GM18507 (cell line): ENCODE measurements around the gene TAPT1.

Experiments used
- DNase-seq: peaks from one replicate; pipeline ENCODE4 v3.0.0; 2011; ENCODE audit warnings: low read depth; ENCODE audit not compliant: insufficient read length; ENCODE audit errors: extremely low spot score
- FAIRE-seq: peaks from 2 replicates; lab custom pipeline; 2011; peaks lifted over from hg19 to GRCh38; lab: Jason Lieb, UNC

TAPT1 gene

DNA sequence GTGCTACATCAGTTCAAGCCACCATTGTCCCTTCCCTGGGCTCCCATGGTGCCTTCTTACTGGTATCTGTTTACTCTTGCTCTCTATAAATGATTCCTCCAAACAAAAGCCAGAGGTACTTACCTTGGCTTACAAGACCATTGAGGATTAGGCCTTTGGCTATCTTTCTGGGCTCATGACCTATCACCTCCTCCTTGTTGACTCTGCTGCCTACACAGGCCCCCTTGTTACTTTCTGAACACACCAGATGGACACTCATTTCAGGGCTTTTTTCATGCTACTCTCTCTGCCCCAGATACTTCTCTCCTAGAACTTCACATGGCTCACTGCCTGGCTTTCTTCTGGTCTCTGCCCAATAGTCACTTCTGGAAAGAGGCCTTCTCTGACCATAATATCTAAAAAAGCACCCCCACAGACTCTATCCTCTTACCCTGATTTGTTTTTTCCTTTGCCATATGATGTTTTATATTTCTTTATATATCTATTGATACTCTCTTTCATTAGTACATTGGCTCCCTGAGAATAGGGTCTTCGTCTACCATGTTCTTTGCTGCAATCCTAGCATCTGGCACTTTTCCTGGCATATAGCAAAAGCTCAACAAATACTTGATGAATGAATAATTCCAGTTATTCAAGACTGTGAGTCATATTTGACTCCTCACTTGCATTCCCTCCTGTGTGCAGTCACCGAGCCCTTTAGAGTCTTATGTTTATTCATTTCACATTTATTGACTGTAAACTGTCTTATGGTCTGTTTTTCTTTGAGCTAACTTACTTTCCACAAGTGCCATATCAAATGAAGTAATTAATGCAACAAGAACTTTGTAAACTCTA, 27.1 kb upstream of the TAPT1 start:
- FAIRE-seq (no peak), DNase-seq (no peak)

DNA sequence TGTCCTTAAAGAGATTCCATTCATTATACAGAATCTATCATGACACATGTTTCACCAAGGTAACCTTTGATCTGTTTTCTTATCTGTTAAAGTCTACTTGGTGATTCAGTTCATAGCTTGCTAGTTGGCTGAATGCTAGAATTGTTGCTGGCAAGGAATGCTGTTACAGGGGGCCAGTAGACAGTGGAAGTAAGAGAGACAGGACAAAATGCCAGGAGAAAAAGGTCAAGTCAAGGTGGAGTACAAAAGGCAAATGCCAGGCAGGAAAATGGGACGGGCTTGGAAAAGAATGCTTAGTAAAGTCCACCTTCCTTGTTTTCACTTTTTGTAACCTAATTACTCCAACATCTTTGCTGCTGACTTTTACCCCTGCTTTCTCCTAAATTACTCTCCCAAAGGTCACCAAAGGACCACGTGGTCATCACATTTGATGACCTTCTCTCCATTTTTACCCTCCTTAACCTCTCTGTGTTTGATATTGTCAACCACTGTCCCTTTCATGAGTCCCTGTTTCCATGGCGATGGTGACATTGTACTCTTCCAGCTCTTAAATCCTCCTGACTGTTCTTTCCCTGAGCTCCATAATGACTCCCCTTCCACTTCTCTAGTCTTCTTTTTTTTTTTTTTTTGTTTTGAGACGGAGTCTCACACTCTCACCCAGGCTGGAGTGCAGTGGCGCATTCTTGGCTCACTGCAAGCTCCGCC, 24.5 kb upstream of the TAPT1 start:
- DNase-seq (no peak), FAIRE-seq (no peak)

DNA sequence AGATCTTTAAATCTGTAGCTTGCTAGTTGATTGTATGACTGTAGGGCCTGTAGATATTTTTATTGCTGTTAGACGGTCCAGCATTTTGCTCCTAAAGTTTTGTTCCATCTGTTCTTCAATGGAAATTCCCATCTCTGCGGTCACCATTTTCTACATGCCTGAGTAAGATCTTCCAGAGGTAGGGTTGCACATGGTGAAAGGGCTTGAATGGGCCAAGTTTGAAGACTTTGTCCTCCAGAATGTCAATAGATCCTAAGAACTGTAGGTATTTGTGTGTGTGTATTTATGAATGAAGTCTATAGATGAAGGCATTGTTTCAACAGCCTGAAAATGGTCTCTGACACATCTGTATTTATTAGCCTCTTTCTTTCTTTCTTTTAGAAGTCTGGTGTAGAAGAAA, 22.3 kb upstream of the TAPT1 start:
- FAIRE-seq (no peak), DNase-seq (no peak)

DNA sequence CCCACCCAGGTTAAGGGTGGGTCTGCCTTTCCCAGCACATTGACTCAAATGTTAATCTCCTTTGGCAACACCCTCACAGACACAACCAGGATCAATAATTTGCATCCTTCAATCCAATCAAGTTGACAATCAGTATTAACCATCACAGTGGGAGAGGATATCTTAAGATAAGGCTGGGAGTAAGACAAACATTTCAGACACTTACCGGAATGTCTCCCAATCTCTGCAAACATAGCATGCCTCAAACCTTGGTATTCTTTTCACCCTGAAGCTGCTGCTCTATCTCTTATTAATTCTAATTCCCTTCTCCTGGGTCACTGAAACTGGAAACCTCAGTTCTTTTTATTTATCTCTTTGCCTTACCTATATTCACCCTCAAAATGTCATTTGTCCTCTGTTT, 19.0 kb upstream of the TAPT1 start:
- FAIRE-seq (no peak), DNase-seq (no peak)

DNA sequence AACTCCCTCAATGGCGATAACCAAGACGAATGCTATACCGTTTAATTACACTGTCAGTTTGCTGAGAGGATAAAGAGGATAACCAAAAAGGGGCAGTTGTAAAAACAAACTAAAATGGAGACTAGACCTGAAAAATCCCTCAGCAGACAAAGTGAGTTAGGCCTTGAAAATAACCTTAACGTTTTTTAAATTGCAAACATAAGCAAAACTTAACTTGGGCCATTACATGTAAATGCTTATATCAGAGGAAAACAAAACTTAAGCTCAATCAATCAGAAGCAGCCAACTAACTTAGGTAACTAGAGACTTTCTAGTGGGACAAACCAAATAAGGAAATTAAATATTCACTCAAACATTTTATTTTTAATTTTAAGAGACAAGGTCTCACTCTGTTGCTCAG, 17.0 kb upstream of the TAPT1 start:
- FAIRE-seq (no peak), DNase-seq (no peak)

DNA sequence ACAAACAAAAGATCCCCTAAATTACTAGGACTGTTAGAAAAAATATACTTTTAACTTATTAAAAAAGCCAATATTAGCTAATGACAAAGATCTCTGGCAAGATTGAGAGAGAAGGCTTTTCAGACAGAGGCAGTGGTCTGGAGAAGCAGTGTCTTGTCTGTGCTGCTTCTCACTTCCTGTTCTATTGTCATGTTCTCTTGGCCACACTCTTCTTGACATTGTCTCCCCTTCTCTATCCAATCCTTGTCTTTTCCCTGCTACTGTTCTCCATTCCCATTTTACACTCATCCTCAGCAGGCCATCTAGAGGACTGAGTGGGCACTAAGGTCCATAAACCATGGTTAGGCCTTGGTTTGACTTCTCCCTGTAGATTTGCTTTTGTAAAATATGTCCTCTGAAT, 14.0 kb upstream of the TAPT1 start:
- no peak for FAIRE-seq

DNA sequence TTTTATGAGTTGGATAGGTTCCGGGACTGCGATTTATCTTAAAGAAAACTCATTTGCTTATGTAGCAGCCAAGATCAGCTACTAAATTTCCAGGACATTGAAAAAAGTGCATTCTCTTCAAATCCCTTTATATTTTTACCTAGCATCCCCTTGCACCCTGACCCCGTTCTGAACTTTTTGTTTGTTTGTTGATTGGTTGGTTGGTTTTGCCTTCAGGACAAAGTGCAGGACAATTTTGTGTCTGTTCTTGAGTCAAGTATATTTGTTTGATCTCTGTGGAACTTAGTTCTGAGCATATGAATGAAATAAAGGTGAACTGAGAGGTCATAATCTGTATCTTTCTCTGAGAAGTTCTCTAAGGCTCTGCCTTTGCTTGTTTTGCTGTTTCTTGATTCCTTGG, 12.8 kb upstream of the TAPT1 start:
- FAIRE-seq (no peak), DNase-seq (no peak)

More for the DNA sequence above, 14.0 kb upstream of the TAPT1 start:
- no peak for DNase-seq

DNA sequence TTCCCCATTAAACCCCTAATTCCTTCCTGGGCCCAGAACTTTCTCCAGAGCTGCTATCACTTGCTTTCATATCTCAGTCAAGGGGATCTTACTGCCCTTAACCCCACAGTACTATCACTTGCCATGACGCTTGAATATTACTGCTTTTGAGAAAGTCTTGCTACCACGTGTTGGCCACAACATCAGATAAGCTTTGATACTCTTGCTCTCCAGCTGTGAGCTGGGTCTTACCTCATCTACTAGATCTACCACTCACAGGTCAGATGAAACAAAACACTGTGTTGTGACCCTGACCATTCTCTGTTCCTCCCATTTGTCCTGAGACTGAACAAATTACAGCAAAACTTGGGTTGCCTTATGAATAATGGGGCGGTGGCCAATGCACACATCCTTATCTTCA, 12.1 kb upstream of the TAPT1 start:
- DNase-seq (no peak), FAIRE-seq (no peak)

DNA sequence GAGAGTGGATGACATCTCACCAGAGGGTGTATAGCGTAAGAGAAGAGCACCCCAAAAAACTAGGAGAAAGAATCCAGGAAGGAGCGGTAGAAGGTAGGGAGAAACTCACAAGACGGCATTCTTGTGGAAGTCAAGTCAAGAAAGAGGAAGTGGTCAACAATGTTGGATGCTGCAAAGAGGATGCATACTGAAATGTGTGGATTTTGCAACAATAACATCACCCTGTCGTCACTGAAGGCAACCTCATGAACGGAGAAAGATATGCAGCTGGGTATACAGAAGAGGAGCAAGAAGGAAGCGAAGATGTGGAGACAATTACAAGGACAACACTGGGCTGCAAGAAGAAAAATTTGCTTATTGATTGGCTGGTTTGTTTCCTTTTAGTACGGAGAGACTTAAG, 11.4 kb upstream of the TAPT1 start:
- FAIRE-seq: no peak
- DNase-seq: no peak

DNA sequence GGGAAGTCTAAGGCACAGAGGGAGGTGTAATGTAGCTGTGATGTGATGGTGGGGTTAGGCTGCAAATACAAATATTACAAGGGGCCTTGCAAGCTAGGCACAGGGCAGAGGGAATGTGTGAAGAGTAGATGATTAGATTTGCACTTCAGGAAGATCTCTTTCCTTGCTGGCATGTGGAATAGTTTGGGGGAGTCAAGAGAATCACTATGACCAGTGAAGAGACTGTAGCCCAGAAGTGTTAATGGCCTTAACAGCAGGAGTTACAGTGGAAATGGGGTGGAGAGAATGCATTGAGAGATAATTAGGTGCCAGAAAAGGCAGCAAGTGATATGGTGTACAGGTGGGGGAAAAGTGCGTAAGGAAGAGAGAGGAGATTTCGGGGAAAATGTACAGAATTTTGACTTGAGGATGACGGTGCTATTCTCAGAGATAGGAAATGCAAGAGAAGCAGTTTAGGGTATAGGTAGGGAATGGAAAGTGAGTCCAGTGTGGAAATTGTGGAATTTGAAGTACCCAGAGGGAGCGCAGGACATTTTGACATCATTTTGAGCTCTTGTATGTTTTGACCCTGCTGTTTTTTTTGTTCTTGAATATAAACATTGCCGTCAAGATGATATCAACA, 10.2 kb upstream of the TAPT1 start:
- DNase-seq: no peak
- no peak for FAIRE-seq

DNA sequence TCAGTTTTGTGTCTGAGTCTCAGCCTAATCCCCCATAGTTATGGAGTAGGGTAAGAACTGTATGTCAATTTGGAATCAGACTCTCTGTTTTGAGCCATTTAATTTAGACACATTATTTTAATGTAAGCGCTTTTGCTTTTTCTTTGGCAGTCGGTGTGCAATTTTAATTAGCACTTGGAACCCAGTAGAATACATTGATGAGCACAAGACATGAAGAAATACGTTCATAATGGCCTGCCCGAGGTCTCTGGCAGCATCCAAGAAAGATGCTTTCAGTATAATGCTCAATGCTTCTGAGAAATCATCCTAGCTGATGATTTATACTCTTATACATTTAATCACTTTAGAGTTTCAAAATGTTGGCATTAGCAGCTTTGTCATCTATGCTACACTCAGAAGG, 8.9 kb upstream of the TAPT1 start:
- DNase-seq (no peak), FAIRE-seq (no peak)

DNA sequence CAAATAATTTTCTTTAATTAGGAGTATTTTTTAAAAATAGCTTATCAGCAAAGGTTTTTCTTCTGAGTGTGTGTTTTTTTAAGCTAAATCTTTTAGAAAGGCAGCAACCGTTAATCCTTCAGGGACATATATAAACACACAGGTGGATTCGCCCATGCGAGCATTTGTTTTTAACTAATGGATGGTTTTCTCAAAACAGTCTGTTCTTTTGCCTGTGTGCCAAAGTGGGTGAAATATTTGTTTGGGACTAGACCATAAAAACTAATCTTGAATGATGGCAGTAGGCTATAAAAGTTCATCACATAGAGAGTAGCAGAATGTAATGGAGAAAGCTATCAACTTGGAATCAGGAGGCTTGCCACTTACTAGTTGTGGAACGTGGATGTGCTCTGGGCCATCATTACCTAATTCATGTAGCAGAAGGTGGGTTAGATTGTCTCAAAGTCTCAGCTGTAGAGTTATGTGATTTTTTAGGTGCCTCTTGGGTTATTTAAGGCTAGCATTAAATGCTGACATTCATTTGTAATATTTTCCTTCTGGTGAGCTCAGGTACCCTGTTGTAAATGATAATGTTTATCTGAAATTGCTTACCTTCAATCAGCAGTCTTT, 7.4 kb upstream of the TAPT1 start:
- no peak for FAIRE-seq
- no peak for DNase-seq

DNA sequence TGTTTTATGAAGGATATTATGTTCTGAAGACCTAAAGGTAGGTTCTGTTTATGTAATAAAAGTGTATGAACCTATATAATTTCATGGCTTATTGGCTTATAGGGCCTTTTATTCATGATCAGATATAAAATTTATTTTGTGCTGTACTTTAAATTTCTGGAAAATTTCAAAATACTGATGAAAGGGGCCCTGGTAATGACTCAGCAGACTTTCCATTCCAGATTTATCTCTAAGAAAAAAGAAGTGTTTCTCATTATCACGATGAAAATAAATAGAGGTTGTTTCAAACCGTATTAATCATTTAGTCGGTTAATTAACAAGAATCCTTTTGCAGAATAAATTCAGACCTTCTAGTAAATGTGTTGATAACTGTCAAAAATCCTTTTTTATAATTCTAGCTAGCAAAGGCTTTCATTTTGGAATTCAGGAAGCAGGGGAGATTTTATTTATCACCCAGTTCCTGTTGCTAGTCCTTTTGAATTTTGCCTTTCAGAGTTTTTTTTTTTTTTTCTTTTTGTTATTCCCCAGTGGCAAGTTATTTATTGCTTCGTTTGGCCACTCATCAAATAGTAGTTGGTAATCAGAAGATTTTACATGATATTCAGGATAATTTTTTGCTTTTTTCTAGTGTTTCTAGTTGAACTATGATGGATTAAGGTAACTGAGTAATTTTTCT, 5.4 kb upstream of the TAPT1 start:
- DNase-seq (no peak), FAIRE-seq (no peak)

DNA sequence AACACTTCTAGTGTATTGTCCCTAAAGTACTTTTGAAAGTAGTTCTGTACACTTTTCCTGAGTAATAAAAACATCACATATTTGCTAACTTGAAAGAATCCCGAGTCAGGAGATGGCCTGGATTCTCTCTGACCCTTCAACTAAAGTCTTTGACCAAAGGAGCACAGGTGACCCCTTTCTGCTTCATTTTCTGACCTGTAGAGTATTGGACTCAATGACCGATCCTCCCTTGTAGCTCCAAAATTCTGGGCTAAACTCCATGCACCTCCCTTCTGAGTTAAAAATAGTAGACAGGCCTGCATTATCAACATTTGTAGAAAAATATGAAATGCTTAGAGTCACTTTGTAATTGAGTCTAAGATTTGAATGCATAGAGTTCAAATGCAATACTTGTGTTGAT, 4.0 kb upstream of the TAPT1 start:
- FAIRE-seq (no peak), DNase-seq (no peak)

DNA sequence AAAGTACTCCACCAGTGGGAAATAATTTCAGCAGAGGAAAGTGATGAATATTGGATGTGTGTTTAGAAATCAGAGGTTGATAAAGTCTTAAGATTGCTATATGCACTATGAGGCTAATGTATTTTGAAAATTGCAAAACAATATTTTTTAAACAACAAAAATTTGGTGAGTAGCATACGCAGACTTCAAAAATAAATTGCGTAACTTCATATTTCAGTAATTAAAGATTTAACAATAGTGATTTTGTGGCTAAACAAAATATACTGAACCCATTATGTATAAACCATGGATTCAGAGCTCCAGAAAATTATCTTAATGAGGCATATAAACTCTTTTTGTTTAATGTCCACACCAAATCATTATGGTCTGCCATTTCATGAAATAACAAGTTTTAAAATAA, 3.3 kb upstream of the TAPT1 start:
- no peak for DNase-seq
- FAIRE-seq: no peak

DNA sequence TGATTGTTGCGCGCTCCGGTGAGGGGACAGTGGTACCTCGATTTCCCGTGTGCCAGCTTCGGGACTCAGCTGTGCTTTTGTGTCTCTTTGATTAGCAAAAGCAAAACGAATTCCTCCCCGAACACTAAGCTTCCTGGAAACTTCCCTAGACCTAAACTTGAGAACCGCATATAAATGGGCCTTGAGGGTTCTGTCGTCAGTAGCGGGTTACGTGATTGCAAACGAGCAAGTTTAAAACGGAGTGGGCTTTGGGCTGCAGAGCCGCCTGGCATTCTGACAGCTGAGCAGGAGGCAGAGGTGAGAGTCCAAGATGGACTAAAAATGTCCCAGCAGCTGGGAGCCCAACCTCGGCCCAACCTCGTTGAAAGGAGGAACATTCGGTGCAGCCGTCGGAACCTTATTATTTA, 1.2 kb upstream of the TAPT1 start:
- no peak for FAIRE-seq
- DNase-seq: no peak

DNA sequence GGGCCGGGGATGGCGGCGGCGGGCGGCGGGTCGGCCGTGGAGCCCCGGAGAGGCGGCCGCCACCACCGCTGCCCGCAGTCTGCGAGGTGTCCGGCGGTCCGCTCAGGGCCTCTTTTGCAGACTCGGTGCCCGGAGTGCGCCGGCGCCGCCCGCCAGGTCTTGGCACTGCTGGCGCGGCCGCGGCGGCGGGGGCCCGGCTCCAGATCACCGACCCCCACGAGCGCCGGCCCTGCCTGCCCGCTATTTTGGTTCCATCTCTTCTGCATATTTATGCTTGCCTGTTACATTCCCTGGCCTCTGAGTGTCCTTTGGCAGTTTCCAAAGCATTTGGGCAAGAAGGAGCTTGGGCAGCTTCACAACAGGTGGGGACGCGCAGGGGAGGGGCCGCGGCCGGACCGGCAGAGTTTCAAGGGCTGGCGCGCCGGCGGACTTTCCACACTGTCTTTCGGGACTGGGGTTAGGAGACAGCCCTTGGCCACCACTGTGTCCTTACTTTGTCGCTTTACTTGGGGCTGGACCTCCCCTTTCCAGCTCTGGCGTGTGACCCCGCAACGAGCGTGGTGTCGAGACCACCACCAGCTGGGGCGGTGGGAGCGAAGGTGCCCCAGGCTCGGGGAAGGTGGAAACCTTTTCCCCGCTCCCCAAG, 668 bp upstream of the TAPT1 start:
- peak; percentile 44 for FAIRE-seq
- no peak for DNase-seq

DNA sequence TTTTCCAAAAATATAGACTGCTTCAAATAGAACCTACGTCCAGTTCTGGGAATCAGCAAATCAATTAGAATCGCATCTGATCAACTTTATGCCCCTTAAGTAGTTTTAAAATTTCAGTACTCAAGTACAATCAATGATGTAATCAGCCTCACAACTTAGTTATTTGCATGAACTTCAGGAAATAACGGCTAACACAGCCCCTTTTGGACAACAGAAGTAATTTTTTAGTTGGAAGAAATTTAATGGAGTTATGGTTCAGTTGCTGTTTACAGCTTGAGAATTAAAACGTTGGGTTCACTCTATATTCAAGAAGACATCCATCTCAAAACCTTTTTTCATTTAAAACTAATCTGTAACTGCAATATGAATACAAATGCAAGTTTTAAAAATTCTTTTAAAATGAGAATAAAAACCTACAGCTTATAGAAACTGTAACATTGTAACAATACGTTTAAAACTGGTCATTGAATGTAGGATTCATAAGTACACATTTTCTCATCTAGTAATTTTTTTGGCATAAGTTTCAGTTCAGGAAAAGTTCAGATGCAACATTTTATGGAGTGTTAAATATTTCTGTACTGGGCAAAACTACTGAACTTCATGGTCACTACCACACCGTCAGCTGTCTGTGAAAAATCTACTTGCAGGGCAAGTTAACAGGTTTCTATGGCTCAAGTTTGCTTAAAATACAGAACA, 956 bp downstream of the TAPT1 start:
- DNase-seq: no peak
- FAIRE-seq: peak; percentile 63
